H1 (cell line): ENCODE data around the gene DBH. TPM values are rescaled to one million over a fixed set of nuclear protein-coding genes. Genes with fewer than 3 reads are reported as not detected.

Experiments
- polyA plus RNA-seq, 7 experiments: library from polyadenylated mRNA; depleted of rRNA in 3 of 7; stranded (reverse) in 5 of 7; unstranded in 2 of 7; fragments of >200 nt in 5 of 7; fragments of 200-250 nt in 2 of 7; gene quantifications; 1 replicate in 5 of 7; 2 replicates in 1 of 7; 4 replicates in 1 of 7; pipeline versions ENCODE4 v1.2.1 to v1.2.3, GENCODE V29; 2011 to 2013; ENCODE audit warnings: missing spikeins in 2 of 7, mixed read lengths in 2 of 7
- total RNA-seq: library from RNA; stranded (reverse); fragmentation: NEBNext Ultra II Directional; extraction: Animal tissue kit (Norgen Biotek cat#: 25700); gene quantifications from 2 replicates; pipeline ENCODE4 v1.2.1, GENCODE V29; 2021
- TF ChIP-seq, protein P1 (sequence below): IDR thresholded peaks from 2 replicates; pipeline ENCODE4 v1.6.1; 2012; ENCODE audit warnings: inconsistent platforms

The DBH gene
- total and polyA plus RNA-seq, 2 of the 8 experiments (the other 6 are each of a cell fraction or from before 2014, with no cell fraction given) = 0.18 TPM; not detected in 1

DNA sequence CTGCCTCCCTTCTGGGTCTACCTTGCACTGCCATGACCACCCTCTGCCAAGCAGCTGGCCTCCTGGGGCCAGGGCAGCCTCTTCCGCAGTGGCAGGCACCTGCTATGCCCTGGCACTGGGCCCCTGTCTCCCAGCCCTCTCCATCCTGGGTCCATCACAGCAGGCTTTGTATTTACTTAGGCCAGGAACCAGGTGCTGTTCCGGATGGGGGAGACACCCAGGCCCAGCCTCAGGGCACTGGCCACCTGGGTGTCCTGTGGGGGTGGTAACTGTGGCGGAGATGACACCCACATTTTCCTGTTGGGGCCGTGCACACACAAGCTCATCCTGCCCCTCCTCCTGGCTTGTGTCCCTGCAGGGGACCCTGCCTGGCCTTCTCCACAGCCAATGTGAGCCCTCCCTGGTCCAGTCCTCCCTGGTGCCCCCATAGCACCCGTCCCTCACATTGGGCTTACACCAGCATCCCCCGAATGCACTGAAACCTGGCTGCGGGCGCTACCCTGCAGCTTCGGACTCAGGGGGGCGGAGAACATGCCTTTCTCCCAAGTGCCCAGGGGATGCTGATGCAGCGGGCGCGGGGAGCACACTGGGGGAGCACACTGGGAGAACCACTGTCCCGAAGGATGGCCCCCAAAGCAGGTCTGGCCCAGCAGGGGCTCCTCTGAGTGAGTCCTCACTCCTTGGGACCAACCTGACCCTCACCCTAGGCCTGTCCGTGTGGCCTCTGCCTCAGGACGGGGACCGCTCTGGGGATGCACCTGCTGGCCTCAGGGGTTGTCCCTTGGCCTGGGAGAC is 44.9 kb upstream of the DBH start (continued):
- TF ChIP-seq, protein P1, sequence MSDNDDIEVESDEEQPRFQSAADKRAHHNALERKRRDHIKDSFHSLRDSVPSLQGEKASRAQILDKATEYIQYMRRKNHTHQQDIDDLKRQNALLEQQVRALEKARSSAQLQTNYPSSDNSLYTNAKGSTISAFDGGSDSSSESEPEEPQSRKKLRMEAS = no peak
- TF ChIP-seq, all 59 proteins: peak for 0
